ENCODE data around the gene PLXNB3. TPM values are rescaled to one million over a fixed set of nuclear protein-coding genes. Genes with fewer than 3 reads are reported as not detected.

Gene PLXNB3
- total and polyA plus RNA-seq, 2 experiments from 2014 or later = 0.70 to 4.1 TPM

GRCh38 chrX:153763298-153763932 is 634 bp upstream of the PLXNB3 start:
- Histone ChIP-seq H3K4me1 (ENCODE audit: insufficient read depth) (no peaks in the 10 kb centered on the region), H3K36me3 (ENCODE audit: insufficient read depth) (no peaks in the 10 kb centered on the region), H4K20me1 (replicated peaks; ENCODE audit: insufficient read depth) (no peaks in the 10 kb centered on the region), H3K79me2 (replicated peaks; ENCODE audit: insufficient read depth) (no peaks in the 10 kb centered on the region), H3K27ac (ENCODE audit: low read depth) (no peak overlapping the region), H3K9me2 (ENCODE audit: insufficient read depth) (no peaks in the 10 kb centered on the region), H3K4me2 (no peak overlapping the region), H3K27me3 (ENCODE audit: insufficient read depth) (no peaks in the 10 kb centered on the region), H3F3A (replicated peaks; ENCODE audit: low read depth) (no peaks in the 10 kb centered on the region), H3K4me3 (no peak overlapping the region), H2AFZ (no peak overlapping the region)
- H3K4me1 Mint-ChIP-seq = peaks cover 5% of the 10 kb centered on the region; the same call in 2 of the 3 replicates
- no peaks in the 10 kb centered on the region for H3K9me3 Mint-ChIP-seq
- no peak for ATAC-seq
- H3K27ac Mint-ChIP-seq = no peak overlapping the region
- peaks cover 6% of the 10 kb centered on the region for H3K27me3 Mint-ChIP-seq (ENCODE audit: insufficient read depth, low read depth, poor library complexity)
- H3K36me3 Mint-ChIP-seq (ENCODE audit: low read depth) = no peaks in the 10 kb centered on the region
- no peak for DNase-seq (ENCODE audit: low spot score)
- TF ChIP-seq JUNB (IDR thresholded peaks at IDR 0.05; ENCODE audit: unreplicated experiment) (no peak), EZH2phosphoT487 (IDR thresholded peaks at IDR 0.05; ENCODE audit: unreplicated experiment) (no peak), NANOG (IDR thresholded peaks at IDR 0.05; ENCODE audit: borderline replicate concordance) (no peak), ZNF331 (CRISPR knock-in tag; IDR thresholded peaks at IDR 0.05; ENCODE audit: low read depth) (no peak), EZH2 (IDR thresholded peaks at IDR 0.05; ENCODE audit: low read depth, unreplicated experiment) (no peak), ZNF114 (CRISPR knock-in tag; IDR thresholded peaks at IDR 0.05) (no peak)
- no peak overlapping the region for H3K4me3 Mint-ChIP-seq

GRCh38 chrX:153764786-153765137 is 713 bp downstream of the PLXNB3 start:
- H2AFZ ChIP-seq = no peak overlapping the region
- TF ChIP-seq, protein P1, sequence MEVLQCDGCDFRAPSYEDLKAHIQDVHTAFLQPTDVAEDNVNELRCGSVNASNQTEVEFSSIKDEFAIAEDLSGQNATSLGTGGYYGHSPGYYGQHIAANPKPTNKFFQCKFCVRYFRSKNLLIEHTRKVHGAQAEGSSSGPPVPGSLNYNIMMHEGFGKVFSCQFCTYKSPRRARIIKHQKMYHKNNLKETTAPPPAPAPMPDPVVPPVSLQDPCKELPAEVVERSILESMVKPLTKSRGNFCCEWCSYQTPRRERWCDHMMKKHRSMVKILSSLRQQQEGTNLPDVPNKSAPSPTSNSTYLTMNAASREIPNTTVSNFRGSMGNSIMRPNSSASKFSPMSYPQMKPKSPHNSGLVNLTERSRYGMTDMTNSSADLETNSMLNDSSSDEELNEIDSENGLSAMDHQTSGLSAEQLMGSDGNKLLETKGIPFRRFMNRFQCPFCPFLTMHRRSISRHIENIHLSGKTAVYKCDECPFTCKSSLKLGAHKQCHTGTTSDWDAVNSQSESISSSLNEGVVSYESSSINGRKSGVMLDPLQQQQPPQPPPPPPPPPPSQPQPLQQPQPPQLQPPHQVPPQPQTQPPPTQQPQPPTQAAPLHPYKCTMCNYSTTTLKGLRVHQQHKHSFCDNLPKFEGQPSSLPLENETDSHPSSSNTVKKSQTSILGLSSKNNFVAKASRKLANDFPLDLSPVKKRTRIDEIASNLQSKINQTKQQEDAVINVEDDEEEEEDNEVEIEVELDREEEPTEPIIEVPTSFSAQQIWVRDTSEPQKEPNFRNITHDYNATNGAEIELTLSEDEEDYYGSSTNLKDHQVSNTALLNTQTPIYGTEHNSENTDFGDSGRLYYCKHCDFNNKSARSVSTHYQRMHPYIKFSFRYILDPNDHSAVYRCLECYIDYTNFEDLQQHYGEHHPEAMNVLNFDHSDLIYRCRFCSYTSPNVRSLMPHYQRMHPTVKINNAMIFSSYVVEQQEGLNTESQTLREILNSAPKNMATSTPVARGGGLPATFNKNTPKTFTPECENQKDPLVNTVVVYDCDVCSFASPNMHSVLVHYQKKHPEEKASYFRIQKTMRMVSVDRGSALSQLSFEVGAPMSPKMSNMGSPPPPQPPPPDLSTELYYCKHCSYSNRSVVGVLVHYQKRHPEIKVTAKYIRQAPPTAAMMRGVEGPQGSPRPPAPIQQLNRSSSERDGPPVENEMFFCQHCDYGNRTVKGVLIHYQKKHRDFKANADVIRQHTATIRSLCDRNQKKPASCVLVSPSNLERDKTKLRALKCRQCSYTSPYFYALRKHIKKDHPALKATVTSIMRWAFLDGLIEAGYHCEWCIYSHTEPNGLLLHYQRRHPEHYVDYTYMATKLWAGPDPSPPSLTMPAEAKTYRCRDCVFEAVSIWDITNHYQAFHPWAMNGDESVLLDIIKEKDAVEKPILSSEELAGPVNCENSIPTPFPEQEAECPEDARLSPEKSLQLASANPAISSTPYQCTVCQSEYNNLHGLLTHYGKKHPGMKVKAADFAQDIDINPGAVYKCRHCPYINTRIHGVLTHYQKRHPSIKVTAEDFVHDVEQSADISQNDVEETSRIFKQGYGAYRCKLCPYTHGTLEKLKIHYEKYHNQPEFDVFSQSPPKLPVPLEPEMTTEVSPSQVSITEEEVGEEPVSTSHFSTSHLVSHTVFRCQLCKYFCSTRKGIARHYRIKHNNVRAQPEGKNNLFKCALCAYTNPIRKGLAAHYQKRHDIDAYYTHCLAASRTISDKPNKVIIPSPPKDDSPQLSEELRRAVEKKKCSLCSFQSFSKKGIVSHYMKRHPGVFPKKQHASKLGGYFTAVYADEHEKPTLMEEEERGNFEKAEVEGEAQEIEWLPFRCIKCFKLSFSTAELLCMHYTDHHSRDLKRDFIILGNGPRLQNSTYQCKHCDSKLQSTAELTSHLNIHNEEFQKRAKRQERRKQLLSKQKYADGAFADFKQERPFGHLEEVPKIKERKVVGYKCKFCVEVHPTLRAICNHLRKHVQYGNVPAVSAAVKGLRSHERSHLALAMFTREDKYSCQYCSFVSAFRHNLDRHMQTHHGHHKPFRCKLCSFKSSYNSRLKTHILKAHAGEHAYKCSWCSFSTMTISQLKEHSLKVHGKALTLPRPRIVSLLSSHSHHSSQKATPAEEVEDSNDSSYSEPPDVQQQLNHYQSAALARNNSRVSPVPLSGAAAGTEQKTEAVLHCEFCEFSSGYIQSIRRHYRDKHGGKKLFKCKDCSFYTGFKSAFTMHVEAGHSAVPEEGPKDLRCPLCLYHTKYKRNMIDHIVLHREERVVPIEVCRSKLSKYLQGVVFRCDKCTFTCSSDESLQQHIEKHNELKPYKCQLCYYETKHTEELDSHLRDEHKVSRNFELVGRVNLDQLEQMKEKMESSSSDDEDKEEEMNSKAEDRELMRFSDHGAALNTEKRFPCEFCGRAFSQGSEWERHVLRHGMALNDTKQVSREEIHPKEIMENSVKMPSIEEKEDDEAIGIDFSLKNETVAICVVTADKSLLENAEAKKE (CRISPR knock-in tag; IDR thresholded peaks at IDR 0.05) = no peak
- TF ChIP-seq EZH2 (IDR thresholded peaks at IDR 0.05; ENCODE audit: low read depth, unreplicated experiment) (no peak), ZNF114 (CRISPR knock-in tag; IDR thresholded peaks at IDR 0.05) (no peak), POLR2AphosphoS5 (IDR thresholded peaks at IDR 0.05; ENCODE audit: low read depth) (no peak)
- TF ChIP-seq, protein P2, sequence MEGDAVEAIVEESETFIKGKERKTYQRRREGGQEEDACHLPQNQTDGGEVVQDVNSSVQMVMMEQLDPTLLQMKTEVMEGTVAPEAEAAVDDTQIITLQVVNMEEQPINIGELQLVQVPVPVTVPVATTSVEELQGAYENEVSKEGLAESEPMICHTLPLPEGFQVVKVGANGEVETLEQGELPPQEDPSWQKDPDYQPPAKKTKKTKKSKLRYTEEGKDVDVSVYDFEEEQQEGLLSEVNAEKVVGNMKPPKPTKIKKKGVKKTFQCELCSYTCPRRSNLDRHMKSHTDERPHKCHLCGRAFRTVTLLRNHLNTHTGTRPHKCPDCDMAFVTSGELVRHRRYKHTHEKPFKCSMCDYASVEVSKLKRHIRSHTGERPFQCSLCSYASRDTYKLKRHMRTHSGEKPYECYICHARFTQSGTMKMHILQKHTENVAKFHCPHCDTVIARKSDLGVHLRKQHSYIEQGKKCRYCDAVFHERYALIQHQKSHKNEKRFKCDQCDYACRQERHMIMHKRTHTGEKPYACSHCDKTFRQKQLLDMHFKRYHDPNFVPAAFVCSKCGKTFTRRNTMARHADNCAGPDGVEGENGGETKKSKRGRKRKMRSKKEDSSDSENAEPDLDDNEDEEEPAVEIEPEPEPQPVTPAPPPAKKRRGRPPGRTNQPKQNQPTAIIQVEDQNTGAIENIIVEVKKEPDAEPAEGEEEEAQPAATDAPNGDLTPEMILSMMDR (conservative IDR thresholded peaks at IDR 0.05; ENCODE audit: low read depth in 2 of 2) = no peak
- Mint-ChIP-seq H3K27me3 (ENCODE audit: insufficient read depth, low read depth, poor library complexity) (peaks cover 6% of the 10 kb centered on the region), H3K36me3 (ENCODE audit: low read depth) (no peaks in the 10 kb centered on the region), H3K4me3 (no peak overlapping the region), H3K9me3 (no peaks in the 10 kb centered on the region), H3K4me1 (peaks cover 5% of the 10 kb centered on the region; the same call in 2 of the 3 replicates), H3K27ac (no peak overlapping the region)
- no peak for DNase-seq (ENCODE audit: low spot score)
- H3K27me3 ChIP-seq (ENCODE audit: insufficient read depth) = no peaks in the 10 kb centered on the region
- no peaks in the 10 kb centered on the region for H4K20me1 ChIP-seq (replicated peaks; ENCODE audit: insufficient read depth)
- H3K4me3 ChIP-seq = no peak overlapping the region
- H3K9me2 ChIP-seq (ENCODE audit: insufficient read depth) = no peaks in the 10 kb centered on the region
- no peaks in the 10 kb centered on the region for H3K36me3 ChIP-seq (ENCODE audit: insufficient read depth)
- H3K4me2 ChIP-seq = no peak overlapping the region
- H3K27ac ChIP-seq (ENCODE audit: low read depth) = no peak overlapping the region
- H3F3A ChIP-seq (replicated peaks; ENCODE audit: low read depth) = no peaks in the 10 kb centered on the region
- no peaks in the 10 kb centered on the region for H3K79me2 ChIP-seq (replicated peaks; ENCODE audit: insufficient read depth)
- no peak for ATAC-seq
- no peaks in the 10 kb centered on the region for H3K4me1 ChIP-seq (ENCODE audit: insufficient read depth)

Data from GM23338 (cell line).